ENCODE measurements around the gene SHD. TPM values are rescaled to one million over a fixed set of nuclear protein-coding genes. Genes with fewer than 3 reads are reported as not detected.

Gene SHD
- polyA plus RNA-seq, 1 experiment: not detected

DNA sequence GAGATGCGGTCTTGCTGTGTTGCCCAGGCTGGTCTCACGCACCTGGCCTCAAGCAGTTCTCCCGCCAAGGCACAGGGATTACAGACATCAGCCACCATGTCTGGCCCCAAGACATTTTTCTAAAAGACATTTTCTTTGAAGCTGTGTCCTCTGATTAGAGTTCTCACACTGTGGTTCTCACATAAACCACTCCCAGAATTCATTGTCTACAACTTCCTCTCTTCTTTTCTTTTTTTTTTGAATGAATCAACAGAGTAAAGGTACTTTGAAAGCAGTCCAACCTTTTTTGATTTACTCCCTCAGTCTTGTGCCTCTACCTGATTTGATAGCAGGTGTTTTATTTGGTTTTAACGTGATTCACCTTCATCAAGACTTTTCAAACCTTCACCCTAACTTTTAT lies 14.3 kb upstream of the SHD start:
- DNase-seq (ENCODE audit: low read depth): no peak
- no peak overlapping the region for H3K4me3 ChIP-seq (ENCODE audit: low read depth, low read length)
- ChIA-PET CTCF (no interaction called here), POLR2A (no interaction called here)
- H3K27me3 ChIP-seq (ENCODE audit: control insufficient read depth, insufficient read depth, low read length): no peaks in the 10 kb centered on the region
- H3K36me3 ChIP-seq (ENCODE audit: control insufficient read depth, insufficient read depth, low read length): peaks cover 20% of the 10 kb centered on the region
- TF ChIP-seq, protein P1, sequence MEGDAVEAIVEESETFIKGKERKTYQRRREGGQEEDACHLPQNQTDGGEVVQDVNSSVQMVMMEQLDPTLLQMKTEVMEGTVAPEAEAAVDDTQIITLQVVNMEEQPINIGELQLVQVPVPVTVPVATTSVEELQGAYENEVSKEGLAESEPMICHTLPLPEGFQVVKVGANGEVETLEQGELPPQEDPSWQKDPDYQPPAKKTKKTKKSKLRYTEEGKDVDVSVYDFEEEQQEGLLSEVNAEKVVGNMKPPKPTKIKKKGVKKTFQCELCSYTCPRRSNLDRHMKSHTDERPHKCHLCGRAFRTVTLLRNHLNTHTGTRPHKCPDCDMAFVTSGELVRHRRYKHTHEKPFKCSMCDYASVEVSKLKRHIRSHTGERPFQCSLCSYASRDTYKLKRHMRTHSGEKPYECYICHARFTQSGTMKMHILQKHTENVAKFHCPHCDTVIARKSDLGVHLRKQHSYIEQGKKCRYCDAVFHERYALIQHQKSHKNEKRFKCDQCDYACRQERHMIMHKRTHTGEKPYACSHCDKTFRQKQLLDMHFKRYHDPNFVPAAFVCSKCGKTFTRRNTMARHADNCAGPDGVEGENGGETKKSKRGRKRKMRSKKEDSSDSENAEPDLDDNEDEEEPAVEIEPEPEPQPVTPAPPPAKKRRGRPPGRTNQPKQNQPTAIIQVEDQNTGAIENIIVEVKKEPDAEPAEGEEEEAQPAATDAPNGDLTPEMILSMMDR (IDR thresholded peaks at IDR 0.05; ENCODE audit: insufficient read depth, low read depth, low read length): no peak

GRCh38 chr19:4266253-4267000 lies 12.6 kb upstream of the SHD start:
- ChIA-PET POLR2A (no interaction called here), CTCF (interaction anchor here (0.8 to 4.2 kb wide), 14 partner anchors 8 to 282 kb away, joined by 3 to 43 read pairs (median 5); partner anchors contain the start of genes MPND, SH3GL1 and YJU2)
- TF ChIP-seq, protein P1 (IDR thresholded peaks at IDR 0.05; ENCODE audit: insufficient read depth, low read depth, low read length): no peak
- Histone ChIP-seq H3K36me3 (ENCODE audit: control insufficient read depth, insufficient read depth, low read length) (peaks cover 17% of the 10 kb centered on the region), H3K27me3 (ENCODE audit: control insufficient read depth, insufficient read depth, low read length) (no peaks in the 10 kb centered on the region), H3K4me3 (ENCODE audit: low read depth, low read length) (no peak overlapping the region)
- DNase-seq (ENCODE audit: low read depth): no peak

DNA sequence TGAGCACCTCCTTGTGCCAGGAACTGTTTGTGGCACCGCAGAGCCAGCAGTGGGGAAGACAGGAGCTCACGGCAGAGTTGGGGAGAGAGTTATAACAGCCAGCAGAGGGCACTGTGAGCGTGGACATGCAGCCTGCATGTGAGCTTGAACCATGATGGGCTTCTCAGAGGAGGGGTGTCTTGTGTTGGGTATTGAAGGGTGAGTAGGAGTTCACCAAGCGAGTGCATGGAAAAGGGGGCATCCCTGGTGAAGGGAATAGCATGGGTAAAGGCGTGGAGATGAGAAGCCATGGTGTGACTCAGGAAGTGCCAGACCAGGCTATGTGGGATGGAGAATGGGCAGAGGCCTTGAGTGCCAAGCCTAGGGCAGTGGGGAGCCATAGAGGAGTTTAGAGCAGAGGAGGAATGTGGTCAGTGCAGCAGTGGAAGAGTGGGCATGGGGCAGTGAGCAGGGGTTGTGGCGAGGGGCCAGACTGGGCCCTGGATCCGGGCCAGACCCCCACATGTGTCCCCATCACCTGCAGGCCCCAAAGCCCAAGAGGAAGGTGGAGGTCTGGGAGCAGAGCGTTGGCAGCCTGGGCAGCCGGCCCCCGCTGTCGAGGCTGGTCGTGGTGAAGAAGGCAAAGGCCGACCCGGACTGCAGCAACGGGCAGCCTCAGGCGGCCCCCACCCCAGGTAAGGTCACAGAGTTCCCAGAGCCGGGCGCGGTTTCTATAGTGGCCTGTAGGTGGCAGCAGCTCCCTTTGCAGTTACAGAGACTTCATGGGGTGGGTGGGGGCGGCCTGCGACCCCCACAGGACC lies 11.8 kb upstream of the SHD start:
- ChIA-PET POLR2A (no interaction called here), CTCF (interaction anchor here (0.8 to 4.2 kb wide), 19 partner anchors 8 to 281 kb away, joined by 3 to 43 read pairs (median 5); partner anchors contain the start of genes MPND, SH3GL1, STAP2 and YJU2)
- no peak for DNase-seq (ENCODE audit: low read depth)
- no peaks in the 10 kb centered on the region for H3K27me3 ChIP-seq (ENCODE audit: control insufficient read depth, insufficient read depth, low read length)
- no peak overlapping the region for H3K4me3 ChIP-seq (ENCODE audit: low read depth, low read length)
- H3K36me3 ChIP-seq (ENCODE audit: control insufficient read depth, insufficient read depth, low read length): peaks cover 14% of the 10 kb centered on the region
- TF ChIP-seq, protein P1 (IDR thresholded peaks at IDR 0.05; ENCODE audit: insufficient read depth, low read depth, low read length): peak; percentile 88

GRCh38 chr19:4267901-4268815 lies 10.9 kb upstream of the SHD start:
- POLR2A ChIA-PET: no interaction called here
- Histone ChIP-seq H3K27me3 (ENCODE audit: control insufficient read depth, insufficient read depth, low read length) (no peaks in the 10 kb centered on the region), H3K4me3 (ENCODE audit: low read depth, low read length) (no peak overlapping the region), H3K36me3 (ENCODE audit: control insufficient read depth, insufficient read depth, low read length) (peaks cover 13% of the 10 kb centered on the region)
- DNase-seq (ENCODE audit: low read depth): no peak
- CTCF ChIA-PET: interaction anchor here (0.8 to 4.2 kb wide), 12 partner anchors 10 to 257 kb away, joined by 3 to 43 read pairs (median 6); partner anchors contain the start of gene STAP2
- TF ChIP-seq, protein P1 (IDR thresholded peaks at IDR 0.05; ENCODE audit: insufficient read depth, low read depth, low read length): no peak
